HG03060 (cell line): ENCODE data around the gene CNPY1.

ENCODE experiments used
- ATAC-seq: cut with Tn5 transposase; IDR thresholded peaks from one replicate; pipeline ENCODE4 v1.9.1; 2021; ENCODE audit warnings: low read depth, moderate number of reproducible peaks; ENCODE audit not compliant: unreplicated experiment

CNPY1 gene

DNA sequence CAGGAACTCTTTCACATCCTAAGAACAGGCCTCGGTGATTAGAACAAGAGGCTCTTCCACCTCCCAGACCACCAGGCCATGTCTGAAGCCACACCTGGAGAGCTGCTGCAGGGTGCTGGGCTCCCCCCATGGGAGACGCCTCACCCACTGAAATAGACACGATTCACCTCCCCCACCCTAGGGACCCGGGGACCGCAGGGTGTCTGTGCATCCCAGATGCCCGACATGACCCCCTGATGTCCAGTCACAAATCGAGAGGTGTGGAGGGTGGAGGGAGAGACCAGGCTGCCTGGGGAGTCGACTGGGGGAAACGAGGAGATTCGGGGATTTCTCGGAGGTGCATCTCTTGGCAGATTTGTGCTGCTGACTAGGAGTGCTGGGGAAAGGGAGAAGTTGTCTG, 31.0 kb downstream of the CNPY1 start:
- ATAC-seq: no peak

DNA sequence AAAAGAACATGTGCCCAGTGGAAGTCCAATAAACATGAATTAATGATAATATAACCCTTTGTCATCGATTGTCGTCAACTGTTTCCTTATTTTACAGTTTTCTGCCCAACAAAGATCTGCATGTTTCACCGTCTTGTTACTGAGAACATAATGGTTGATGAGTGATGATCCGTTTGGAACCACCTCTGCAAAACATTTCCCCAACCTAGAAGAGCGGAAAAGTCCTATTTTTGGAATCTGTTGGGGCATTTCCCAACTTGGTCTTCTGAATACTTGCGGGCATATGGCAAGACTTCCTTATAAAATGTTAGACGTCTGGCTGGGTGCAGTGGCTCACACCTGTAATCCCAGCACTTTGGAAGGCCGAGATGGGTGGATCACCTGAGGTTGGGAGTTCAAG, 32.1 kb downstream of the CNPY1 start:
- no peak for ATAC-seq

DNA sequence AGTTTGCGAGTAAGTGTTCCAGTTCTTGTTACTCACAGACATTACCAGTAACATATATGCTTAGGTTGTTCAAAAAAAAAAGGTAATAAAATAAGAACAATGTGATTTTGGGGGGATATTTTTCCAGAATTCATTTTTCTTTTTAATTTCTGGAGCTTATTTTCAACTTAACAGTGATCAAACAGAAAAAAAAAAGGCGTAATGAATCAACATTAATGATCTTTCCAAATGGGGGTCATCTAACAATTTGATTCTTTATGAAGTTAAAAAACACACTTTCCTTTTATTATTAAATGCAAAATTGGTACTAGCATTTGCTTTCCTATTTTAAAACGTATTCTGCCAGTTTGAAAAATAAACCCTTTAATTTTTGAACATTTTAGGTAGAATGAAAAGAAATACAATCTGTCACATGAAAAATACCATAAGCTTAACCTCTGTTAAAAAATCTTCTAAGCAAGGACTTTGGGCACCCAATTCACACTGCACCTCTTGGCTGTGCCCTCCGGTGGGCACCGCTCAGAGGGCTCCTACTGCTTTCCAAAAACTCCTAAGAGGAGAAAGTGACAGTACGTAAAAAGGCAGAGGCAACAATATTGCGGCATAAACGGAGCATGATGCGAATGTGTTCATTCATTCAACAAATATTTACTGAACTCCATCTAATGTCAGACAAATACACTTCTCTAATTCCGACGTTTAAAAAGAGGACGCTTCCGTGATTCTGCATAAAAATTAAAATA, 32.6 kb downstream of the CNPY1 start:
- no peak for ATAC-seq

DNA sequence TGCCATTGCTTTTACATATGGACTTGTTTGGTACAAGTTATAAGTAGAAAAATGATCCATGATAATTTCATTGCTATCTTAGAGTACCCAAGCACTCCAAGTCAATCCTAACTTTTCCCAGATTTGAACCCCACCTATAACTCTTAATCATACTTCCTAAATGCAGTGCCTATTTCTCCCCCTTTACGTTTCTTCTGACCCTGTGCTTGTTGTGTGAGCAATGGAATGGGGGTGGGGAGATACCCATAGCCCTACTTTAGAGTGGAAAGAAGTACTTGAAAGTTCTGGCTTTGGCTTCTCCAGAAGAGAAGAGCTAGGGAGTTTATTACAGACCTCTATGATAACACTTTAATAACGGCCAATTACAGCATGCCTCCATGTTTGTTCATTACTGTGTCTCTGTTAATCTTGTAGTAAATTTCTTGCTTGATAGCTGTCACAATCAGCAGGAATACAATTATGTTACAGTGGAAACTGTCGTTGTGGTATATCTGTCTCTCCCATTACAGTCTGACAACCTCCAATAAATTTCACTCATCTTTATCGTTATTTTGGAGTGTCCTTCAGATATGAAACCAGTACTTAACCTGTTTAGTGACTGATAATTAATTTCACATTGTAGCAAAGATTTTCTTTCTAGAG, 34.0 kb downstream of the CNPY1 start:
- ATAC-seq: no peak

DNA sequence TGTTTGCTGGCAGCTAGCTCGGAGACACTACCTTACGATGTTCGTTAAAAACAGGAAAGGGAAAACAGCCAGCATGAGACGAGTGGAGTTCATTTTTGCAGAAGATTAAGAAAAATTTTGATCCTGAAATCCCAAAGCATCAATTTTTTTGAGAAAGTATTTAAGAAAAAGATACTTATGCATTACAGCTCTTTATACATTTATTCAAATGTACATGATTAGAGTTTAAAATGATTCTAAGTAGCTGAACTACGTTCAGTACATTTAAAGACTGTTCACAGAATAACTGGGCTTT, 34.7 kb downstream of the CNPY1 start:
- no peak for ATAC-seq

DNA sequence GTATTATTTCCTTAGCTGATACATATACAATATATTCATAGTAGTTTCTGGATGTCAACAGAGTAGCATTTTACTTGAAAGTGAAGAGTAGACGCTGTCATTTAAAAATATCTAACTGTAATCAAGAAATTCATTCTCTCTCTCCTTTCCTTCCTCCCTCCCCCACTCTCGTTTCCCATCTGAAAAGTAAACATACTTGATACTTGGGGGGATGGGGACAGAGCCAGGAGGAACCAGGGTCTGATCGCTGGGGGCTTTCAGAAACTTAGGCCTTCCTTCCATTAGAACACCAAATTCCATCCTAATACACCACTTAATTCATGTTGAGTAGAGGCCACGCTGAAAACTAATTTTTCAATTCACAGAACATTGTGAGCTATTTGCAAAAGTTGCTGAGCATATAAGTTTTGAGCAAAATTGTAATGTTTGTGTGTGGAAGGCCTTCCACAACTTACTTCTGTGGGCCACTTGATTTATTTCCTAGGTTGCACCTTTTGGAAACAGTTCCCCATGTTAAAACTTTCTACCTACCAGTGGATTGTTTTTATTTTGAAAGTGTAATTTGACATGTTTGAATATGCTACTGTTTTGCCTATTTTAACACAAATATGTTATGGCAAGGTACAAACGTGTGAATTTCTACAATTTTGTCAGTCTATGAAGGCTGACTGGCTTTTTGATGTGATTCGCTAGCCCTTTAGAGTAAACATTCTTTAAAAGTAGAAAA, 35.2 kb downstream of the CNPY1 start:
- no peak for ATAC-seq

DNA sequence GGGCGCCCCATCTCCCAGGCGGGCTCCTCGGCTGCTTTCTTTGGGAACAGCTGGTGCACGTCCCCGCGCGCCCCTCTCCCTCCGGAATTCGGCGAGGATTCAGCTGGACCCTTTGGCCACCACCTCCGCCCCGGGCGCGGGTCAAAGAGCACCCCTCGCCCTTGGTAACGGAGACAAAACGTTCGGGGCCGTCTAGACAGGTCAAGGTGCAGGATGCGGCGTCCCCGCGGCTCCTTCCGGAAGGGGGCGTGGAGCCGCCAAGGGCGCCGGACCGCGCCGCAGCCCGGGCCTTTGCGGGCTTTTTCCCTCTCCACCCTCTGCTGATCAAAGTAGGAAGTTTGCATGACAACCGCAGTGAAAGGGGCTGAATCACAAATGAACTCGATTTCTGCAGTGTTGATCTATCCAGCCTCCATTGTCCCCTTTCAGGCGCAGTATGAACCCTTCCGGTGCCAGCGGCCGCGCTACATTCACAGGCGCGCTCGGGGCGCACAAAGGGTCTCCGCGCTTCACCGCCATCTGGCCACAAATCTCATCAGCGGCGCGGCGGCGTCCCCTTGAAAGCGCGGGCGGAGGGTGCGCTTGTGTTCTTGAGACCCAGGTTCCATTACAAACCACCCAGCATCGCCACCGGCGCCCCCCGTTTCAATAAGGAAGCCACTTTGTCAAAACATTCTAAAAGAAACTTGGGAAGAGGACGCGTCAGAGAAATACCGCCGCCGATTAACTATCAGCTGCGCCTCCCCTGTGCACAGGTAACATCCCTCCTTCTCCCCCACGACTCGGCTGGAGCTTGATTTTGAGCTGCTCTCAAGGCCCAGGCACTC, 36.4 kb downstream of the CNPY1 start:
- ATAC-seq: no peak

DNA sequence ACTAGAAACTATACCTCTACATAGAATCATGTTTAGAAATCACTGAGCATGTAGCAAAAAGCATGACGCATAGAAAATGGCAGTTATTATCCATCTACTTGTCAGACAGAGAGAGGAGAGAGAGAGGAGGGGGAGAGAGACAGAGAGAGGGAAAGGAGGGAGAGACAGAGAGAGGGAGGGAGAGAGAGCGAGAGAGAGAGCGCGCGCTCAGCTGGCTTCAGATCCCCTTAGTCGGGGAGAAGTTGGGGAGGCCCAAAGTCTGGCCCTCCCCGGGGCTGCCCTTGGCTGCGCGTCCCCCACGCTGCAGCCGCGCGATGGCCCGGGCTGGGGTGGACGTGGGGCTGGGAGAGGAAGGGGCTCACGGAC, 37.0 kb downstream of the CNPY1 start:
- no peak for ATAC-seq

DNA sequence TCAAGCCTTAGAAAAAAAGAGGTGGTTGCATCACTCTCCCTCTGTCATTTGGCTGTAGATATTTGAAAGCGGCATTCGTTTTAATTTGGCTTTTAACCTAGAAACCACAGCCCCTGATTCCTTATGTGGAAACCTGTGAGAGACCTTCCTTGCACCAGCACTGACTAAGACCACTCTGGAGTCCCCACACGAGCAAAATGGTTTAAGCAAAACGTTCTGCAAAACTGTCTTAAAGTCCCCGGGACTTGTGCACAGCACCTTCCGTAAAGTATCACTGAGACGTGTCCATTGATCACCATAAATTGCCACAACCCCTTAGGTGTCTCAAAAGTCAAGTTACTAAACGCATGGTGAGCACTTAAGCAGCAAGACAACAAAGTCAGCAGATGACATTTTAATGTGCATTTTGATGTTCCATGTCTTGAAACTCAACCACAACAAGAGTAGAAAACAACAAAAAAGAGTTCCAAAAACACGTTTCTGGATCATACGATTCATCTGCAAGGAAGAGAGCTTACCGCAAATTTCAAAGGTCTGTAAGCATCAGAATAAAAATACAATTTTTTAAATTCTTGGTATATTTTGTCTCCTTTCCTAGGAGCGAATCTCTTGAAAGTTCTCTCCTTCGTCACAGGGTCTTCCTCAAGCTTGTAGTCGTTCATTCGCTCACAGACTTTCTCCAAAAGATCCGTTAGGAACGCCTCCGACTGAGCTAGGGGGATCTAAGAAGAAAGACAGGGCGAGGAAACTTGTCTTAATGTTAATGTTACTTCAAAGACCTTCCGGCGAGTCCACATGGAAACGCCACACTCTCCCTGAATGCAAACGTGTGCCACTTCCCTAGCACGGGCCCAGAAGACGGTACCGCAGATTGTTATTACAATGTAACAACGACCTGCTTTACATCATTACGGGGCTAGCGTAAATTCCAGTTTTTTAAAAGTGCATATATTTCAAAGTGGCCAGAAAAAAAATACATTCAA, 37.7 kb downstream of the CNPY1 start:
- no peak for ATAC-seq

DNA sequence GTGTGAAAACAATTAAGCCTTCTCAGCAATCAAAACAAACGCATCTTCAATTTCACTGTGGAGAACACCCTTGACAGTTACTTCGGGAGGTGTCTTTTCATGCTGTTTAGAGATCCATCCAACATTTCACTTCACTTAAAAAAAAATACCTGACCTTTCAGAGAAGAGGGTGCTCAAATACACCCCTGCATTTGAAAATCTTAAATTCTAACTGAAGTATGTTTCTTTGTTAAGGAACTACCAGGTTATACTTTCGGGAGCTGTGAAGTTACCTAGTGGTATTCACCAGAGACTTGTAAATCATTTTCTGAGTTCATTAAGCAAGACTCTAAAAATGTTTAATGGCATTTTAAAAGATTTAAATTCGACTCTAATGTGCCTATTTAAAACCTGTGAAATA, 38.8 kb downstream of the CNPY1 start:
- ATAC-seq: no peak

DNA sequence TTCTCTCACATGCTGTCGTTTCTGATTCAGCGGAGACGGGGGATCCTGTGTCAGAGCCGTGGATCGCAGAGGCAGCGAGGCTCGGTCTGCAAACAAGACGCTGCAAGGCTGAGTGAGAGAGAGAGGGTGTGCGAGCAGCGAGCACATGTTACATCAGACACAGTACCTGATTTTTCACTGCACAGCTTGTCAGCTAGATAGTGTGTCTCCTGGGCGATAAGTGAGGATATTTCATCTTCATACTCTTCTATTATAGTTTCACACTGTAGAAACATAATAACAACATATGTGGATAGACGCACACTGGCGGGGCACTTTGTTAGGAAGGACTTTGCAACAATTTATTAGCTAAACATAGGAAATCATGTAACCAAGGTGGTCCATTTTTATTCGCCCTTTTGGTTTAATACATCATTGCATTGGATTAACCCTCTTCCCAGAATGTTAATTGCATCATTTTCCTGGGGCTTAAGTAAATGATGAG, 39.5 kb downstream of the CNPY1 start:
- no peak for ATAC-seq

DNA sequence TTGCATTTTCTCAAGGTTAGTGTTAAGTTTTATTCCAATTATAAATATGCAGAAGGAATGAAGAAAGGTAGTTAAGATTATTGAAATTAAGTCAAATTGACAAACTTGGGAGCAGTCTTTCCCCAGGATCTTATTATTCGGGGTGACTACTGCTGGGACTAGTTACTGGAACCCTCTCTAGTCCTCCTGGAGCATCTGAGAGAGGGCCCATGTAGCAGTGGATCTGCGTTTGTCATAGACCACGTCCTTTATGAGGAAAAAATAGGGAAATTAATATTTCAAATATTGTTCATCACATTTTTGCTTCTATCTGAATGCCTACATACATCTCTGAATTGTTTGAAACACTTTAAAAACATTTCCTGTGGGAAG, 41.0 kb downstream of the CNPY1 start:
- no peak for ATAC-seq

DNA sequence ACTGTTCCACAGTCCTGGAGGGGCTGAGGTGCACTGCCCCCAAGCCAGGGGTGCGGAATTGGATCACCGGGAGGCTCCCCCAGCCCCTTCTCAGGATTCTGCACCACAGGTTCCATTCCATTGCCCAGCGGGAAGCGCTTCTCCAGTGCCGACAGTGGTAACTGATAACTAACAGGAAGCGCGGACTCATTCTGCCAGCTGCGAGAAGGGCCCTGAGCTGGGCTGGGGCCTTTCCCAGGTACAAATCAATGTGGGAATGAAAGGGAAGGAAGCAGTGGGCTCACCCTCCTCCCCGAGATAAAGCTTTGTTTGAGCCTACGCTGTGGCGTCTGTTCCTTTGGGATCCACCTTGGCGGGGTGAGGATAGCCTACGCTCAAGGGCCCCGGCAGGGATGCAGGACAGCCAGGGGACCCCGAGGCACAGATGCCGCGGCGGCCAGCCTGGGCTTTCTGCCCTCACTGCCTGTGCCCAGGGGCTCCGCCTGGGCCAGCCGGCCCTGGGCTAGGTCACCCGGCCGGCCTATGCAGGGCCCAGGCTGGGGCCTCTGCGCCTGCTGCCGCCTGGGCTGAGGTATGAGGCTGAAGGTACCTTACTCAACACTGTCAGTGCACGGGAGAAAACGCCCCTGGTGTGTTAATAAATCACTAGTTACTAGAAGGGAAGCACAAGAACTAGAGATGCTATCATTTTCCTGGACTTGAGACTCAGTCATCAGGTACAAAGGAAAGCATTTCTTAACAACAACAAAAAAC, 49.0 kb downstream of the CNPY1 start:
- no peak for ATAC-seq

DNA sequence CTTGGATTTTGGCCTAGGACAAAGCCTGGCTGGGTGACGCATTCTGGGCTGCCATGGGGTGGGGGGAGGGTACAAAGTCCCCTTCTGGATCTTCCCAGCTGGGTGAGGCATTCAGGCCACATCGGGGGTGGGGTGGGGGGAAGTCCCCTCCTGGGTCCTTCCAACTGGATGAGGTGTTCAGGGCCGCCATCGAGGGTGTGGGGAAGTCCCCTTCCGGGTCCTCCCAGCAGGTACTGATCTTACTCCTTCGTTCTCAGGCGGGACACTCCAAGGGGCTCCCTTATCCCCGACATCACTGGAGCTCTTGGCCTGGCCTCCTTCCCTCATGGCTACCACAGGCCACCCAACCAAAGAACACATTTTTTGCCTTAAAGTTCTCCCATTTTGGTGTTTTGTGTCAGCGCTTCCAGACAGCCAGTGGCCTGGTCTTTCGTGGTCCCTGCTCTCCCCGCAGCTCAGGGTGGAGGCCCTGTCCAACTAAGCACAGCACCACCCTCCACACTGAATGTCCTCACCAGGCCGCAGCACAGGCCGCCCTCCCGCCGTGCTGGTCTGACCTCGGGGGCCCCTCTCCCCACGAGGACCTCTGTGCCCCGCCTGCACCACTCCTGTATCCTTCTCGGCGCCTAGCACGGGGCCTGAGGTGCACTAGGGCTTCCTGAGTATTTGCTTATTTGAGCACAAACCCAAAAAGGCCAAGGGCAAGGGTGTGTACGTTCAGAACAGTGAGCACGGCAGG, 49.9 kb downstream of the CNPY1 start:
- no peak for ATAC-seq

DNA sequence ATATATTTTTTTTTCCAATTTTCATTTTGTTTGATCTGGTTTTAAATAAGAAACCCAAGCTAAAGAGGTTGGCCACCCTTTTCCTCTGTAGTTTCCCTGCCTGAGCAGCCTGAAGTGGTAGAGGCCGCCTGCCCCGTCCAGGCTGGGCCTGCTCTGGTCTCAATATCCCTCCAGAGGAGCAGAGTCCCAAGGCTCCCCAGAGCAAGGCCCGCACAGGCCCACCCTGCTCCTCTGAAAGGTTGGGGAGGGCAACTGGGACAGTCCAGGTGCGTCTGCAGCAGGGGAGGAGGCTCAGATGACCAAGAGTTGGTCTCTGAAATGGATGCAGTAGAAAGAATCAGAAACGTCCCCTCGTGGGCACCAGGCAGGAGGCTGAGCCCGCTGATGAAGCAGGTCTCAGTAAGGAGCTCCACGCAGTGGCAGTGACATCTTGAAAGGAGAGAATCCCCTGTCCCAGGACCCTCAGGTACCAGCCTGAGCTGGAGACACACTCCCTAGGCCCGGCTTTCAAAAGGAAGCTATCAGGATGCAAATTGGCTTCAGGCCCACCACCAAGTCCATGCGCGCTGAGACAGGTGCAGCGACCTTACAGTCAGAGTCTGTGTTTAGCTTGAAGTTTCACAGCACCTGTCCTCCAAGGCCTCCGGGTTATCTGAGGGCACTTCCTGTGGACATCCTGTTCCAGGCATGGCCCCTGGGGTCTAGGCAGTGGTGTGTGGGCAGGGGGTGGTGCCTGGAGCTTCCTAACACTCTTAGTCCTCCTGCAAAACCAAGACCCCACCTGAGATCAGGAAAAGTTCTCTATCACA, 50.7 kb downstream of the CNPY1 start:
- ATAC-seq: no peak

DNA sequence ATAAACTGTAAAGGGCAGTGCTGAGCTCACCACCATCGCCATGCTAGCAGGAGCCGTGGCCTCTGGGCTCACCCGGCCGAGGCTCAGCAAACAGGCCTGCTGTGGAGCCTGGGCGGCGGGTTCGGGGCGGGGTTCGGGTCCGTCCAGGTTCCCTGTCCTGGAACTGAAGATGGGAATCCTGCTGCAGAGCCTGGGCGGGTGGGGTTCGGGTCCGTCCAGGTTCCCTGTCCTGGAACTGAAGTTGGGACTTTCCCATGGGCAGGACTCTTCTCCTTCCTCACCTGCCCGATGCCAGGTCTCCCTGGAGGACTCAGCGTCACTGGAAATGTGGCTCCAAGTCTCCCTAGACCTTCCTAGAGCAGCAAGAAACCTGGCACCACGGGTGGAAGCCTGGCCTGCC, 51.8 kb downstream of the CNPY1 start:
- ATAC-seq: no peak

DNA sequence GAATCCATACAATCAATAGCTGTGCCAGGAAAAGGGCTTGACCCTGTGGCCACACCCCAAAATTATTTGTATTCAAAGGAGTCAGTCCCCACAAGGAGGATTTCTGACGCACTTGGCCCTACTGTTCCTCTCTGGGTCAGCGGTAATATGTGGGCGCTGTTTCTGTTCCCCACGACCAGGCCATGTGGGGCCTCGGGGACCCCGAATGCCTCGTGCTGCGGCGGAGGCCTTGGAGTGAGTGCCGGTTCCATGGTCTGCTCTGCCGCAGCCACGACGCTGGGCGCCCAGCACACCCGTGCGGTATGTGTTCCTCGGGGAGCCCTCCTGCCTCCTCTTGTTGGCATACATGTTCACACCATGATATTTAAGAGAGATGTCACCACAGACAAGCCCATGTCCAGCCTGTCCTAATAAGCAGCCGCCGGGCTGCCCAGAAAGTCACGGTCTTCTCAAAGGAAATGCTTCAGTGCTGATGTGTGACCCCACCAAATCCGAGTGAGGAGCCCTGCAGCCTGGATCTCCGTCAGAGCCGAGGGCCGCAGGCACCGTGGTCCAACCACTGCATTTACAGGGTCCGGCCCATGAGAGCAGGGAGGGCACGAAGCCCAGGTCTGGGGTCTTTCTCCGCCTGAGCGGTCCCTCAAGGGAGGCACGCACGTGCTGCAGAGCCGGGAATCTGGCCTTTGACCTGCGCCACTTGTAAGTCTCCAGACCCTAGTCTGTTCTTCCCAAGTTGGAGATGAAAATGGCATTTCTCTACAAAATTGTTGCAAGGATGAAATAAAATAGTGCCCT, 52.4 kb downstream of the CNPY1 start:
- ATAC-seq: no peak
